GM12891 (cell line): Measurements from ENCODE around the gene ZNF391.

Experiments
- POLR2A ChIP-seq: IDR thresholded peaks from 2 replicates; pipeline ENCODE4 v1.6.1; 2011; ENCODE audit warnings: low read depth, low read length, control low read depth
- POLR2AphosphoS5 ChIP-seq: IDR thresholded peaks from 2 replicates; pipeline ENCODE4 v1.6.1; 2011; ENCODE audit warnings: low read depth, low read length, control low read depth
- SPI1 ChIP-seq: IDR thresholded peaks from 2 replicates; pipeline ENCODE4 v1.6.1; 2011; ENCODE audit warnings: low read depth, low read length, control low read depth
- TAF1 ChIP-seq: IDR thresholded peaks from 2 replicates; pipeline ENCODE4 v1.6.1; 2011; ENCODE audit warnings: low read depth, low read length, control low read depth

- no peak for TF ChIP-seq POLR2A
- TF ChIP-seq POLR2AphosphoS5 = no peak
- TF ChIP-seq TAF1 = no peak
- no peak for TF ChIP-seq SPI1
Observed at GRCh38 chr6:27383011-27383410, 5.5 kb upstream of the ZNF391 start.
